ENCODE results near the gene DCTN1.

- TF ChIP-seq CTCF (IDR thresholded peaks at IDR 0.05) (no peak), POLR2A (IDR thresholded peaks at IDR 0.05) (no peak)
Measured at GRCh38 chr2:74424139-74424992, 44.3 kb upstream of the DCTN1 start.

Data from uterus (tissue), 2 donors.